Measurements from ENCODE around the gene LYSET.
"Not testable (repeated sequence)": the region's sequence is repeated elsewhere in the genome, so short reads cannot be mapped to it uniquely, and the experiment has no call there.

LYSET gene

GRCh38 chr14:93184391-93185348 is at the start of gene LYSET, which contains the start of gene MOAP1:
LYSET (plus strand) TSS chr14:93185317; CDS start chr14:93185406, 89 bp downstream.
MOAP1 (minus strand) TSS chr14:93184897; CDS start chr14:93184242, 655 bp downstream.
- peak; percentile 66 to 72 for DNase-seq

GRCh38 chr14:93135399-93135798 is 49.7 kb upstream of the LYSET start:
- DNase-seq = no peak

- DNase-seq = no peak
Measured at GRCh38 chr14:93136009-93136408, 49.1 kb upstream of the LYSET start.

- DNase-seq = not testable (repeated sequence)
Measured at GRCh38 chr14:93136508-93136907, 48.6 kb upstream of the LYSET start.

- no peak for DNase-seq
Measured at GRCh38 chr14:93137864-93138263, 47.3 kb upstream of the LYSET start.

GRCh38 chr14:93142854-93143652 is 42.1 kb upstream of the LYSET start:
- no peak for DNase-seq

GRCh38 chr14:93146119-93146518 is 39.0 kb upstream of the LYSET start:
- no peak for DNase-seq

- DNase-seq = no peak
Measured at GRCh38 chr14:93148979-93149378, 36.1 kb upstream of the LYSET start.

GRCh38 chr14:93150227-93151208 is 34.6 kb upstream of the LYSET start:
- DNase-seq = peak in 1 of 2 experiments; percentile 33

- no peak for DNase-seq
Measured at GRCh38 chr14:93153121-93153520, 32.0 kb upstream of the LYSET start.

GRCh38 chr14:93155667-93156066 is 29.4 kb upstream of the LYSET start:
- no peak for DNase-seq

- no peak for DNase-seq
Measured at GRCh38 chr14:93156693-93157369, 28.3 kb upstream of the LYSET start.

GRCh38 chr14:93158349-93158748 is 26.8 kb upstream of the LYSET start:
- DNase-seq = not testable (repeated sequence)

- not testable (repeated sequence) for DNase-seq
Measured at GRCh38 chr14:93159625-93160352, 25.3 kb upstream of the LYSET start.

- peak in 1 of 2 experiments; percentile 37 for DNase-seq
Measured at GRCh38 chr14:93160353-93160801, 24.7 kb upstream of the LYSET start.

GRCh38 chr14:93161411-93161940 is 23.6 kb upstream of the LYSET start:
- no peak for DNase-seq

- peak in 1 of 2 experiments; percentile 11 for DNase-seq
Measured at GRCh38 chr14:93163564-93163963, 21.6 kb upstream of the LYSET start.

- not testable (repeated sequence) for DNase-seq
Measured at GRCh38 chr14:93165271-93166265, 19.5 kb upstream of the LYSET start.

GRCh38 chr14:93168610-93169009 is 16.5 kb upstream of the LYSET start:
- not testable (repeated sequence) for DNase-seq

All from AML-193 (cell line).